ENCODE data around the gene N4BP2.

N4BP2 gene

GRCh38 chr4:40192114-40193015 is 135.7 kb downstream of the N4BP2 start:
- no peak for DNase-seq (ENCODE audit: low read depth in 2 of 2)

- DNase-seq (ENCODE audit: low read depth in 2 of 2) = no peak
Observed at GRCh38 chr4:40193016-40193571, 136.4 kb downstream of the N4BP2 start.

GRCh38 chr4:40193578-40193977 is 136.9 kb downstream of the N4BP2 start:
- DNase-seq (ENCODE audit: low read depth in 2 of 2) = no peak

- no peak for DNase-seq (ENCODE audit: low read depth in 2 of 2)
Observed at GRCh38 chr4:40194602-40195161, 138.0 kb downstream of the N4BP2 start.

- no peak for DNase-seq (ENCODE audit: low read depth in 2 of 2)
Observed at GRCh38 chr4:40195182-40196177, 138.8 kb downstream of the N4BP2 start.

- DNase-seq (ENCODE audit: low read depth in 2 of 2) = no peak
Observed at GRCh38 chr4:40196272-40196671, 139.6 kb downstream of the N4BP2 start.

- DNase-seq (ENCODE audit: low read depth in 2 of 2) = peak; percentile 53 to 74
Observed at GRCh38 chr4:40196724-40197281, 140.2 kb downstream of the N4BP2 start, which contains the start of gene RHOH. Gene RHOH, plus strand, starts transcription at chr4:40197031. Its CDS starts 46,356 bp downstream, at chr4:40243387.

- DNase-seq (ENCODE audit: low read depth in 2 of 2) = no peak
Observed at GRCh38 chr4:40197879-40198689, 141.4 kb downstream of the N4BP2 start.

- no peak for DNase-seq (ENCODE audit: low read depth in 2 of 2)
Observed at GRCh38 chr4:40199179-40199670, 142.6 kb downstream of the N4BP2 start.

GRCh38 chr4:40199999-40200874 is 143.6 kb downstream of the N4BP2 start:
- peak; percentile 40 to 53 for DNase-seq (ENCODE audit: low read depth in 2 of 2)

- DNase-seq (ENCODE audit: low read depth in 2 of 2) = no peak
Observed at GRCh38 chr4:40200875-40201801, 144.5 kb downstream of the N4BP2 start.

GRCh38 chr4:40201898-40202297 is 145.2 kb downstream of the N4BP2 start:
- DNase-seq (ENCODE audit: low read depth in 2 of 2) = no peak

- DNase-seq (ENCODE audit: low read depth in 2 of 2) = no peak
Observed at GRCh38 chr4:40202474-40202873, 145.8 kb downstream of the N4BP2 start.

- no peak for DNase-seq (ENCODE audit: low read depth in 2 of 2)
Observed at GRCh38 chr4:40204507-40205258, 148.0 kb downstream of the N4BP2 start.

- no peak for DNase-seq (ENCODE audit: low read depth in 2 of 2)
Observed at GRCh38 chr4:40205259-40206198, 148.9 kb downstream of the N4BP2 start.

- DNase-seq (ENCODE audit: low read depth in 2 of 2) = no peak
Observed at GRCh38 chr4:40206426-40206825, 149.8 kb downstream of the N4BP2 start.

All from activated CD8-positive, alpha-beta memory T cell treated with anti-CD3 and anti-CD28 coated beads for 4 hours (primary cell).